HG03565 (cell line): ENCODE data around the gene FAM111A.

Source experiments
- ATAC-seq: cut with Tn5 transposase; IDR thresholded peaks from one replicate; pipeline ENCODE4 v1.9.1; 2021; ENCODE audit warnings: mild to moderate bottlenecking, moderate library complexity; ENCODE audit not compliant: unreplicated experiment

The FAM111A gene

GRCh38 chr11:59178402-59178801, 35.7 kb downstream of the FAM111A start:
- no peak for ATAC-seq

- ATAC-seq, result no peak
These were observed 36.5 kb downstream of the FAM111A start for GRCh38 chr11:59179121-59179520.

GRCh38 chr11:59180168-59180776, 37.6 kb downstream of the FAM111A start:
- ATAC-seq, result no peak

- ATAC-seq, result no peak
These were observed 38.3 kb downstream of the FAM111A start for GRCh38 chr11:59180907-59181306.

GRCh38 chr11:59181746-59182456, 39.2 kb downstream of the FAM111A start:
- ATAC-seq, result no peak

GRCh38 chr11:59182457-59183151, 39.9 kb downstream of the FAM111A start:
- no peak for ATAC-seq

GRCh38 chr11:59183771-59184170, 41.1 kb downstream of the FAM111A start:
- no peak for ATAC-seq

GRCh38 chr11:59184691-59185339, 42.2 kb downstream of the FAM111A start:
- no peak for ATAC-seq

- ATAC-seq, result no peak
These were observed 42.8 kb downstream of the FAM111A start for GRCh38 chr11:59185386-59185945.

- ATAC-seq, result no peak
These were observed 43.5 kb downstream of the FAM111A start for GRCh38 chr11:59186130-59186594.

- ATAC-seq, result no peak
These were observed 44.4 kb downstream of the FAM111A start for GRCh38 chr11:59187035-59187434.

GRCh38 chr11:59187587-59187986, 44.9 kb downstream of the FAM111A start:
- ATAC-seq, result no peak

GRCh38 chr11:59188954-59189353, 46.3 kb downstream of the FAM111A start:
- ATAC-seq, result no peak

- no peak for ATAC-seq
These were observed 47.3 kb downstream of the FAM111A start for GRCh38 chr11:59189986-59190385.

- no peak for ATAC-seq
These were observed 48.4 kb downstream of the FAM111A start for GRCh38 chr11:59191095-59191494.

- ATAC-seq, result no peak
These were observed 49.2 kb downstream of the FAM111A start for GRCh38 chr11:59191890-59192289.

- no peak for ATAC-seq
These were observed 49.9 kb downstream of the FAM111A start for GRCh38 chr11:59192446-59193020.

GRCh38 chr11:59193587-59194130, 51.0 kb downstream of the FAM111A start:
- no peak for ATAC-seq

GRCh38 chr11:59195586-59195985, 52.9 kb downstream of the FAM111A start:
- ATAC-seq, result no peak

GRCh38 chr11:59196777-59197176, 54.1 kb downstream of the FAM111A start:
- ATAC-seq, result no peak
